HUDEP-2 (cell line): ENCODE results near the gene INPP5D.
A peak's percentile ranks its signal among the peaks of the same experiment; 100 is the strongest.
"Not testable (repeated sequence)": the region's sequence is repeated elsewhere in the genome, so short reads cannot be mapped to it uniquely, and the experiment has no call there.

ENCODE experiments used
- DNase-seq, 76 experiments: peaks; one replicate each; lab custom pipeline; 2025; ENCODE audit not compliant: unreplicated experiment in 76 of 76; lab: John Stamatoyannopoulos, UW

Gene INPP5D

GRCh38 chr2:233051241-233052149, 8.6 kb upstream of the INPP5D start:
- peak in 1 of 76 experiments; percentile 8 for DNase-seq

GRCh38 chr2:233052517-233052916, 7.6 kb upstream of the INPP5D start:
- DNase-seq, result not testable (repeated sequence)

- DNase-seq, result peak in 46 of 76 experiments; percentile 7 to 65 (median 40)
Measured at GRCh38 chr2:233053928-233054784, 6.0 kb upstream of the INPP5D start.

DNA sequence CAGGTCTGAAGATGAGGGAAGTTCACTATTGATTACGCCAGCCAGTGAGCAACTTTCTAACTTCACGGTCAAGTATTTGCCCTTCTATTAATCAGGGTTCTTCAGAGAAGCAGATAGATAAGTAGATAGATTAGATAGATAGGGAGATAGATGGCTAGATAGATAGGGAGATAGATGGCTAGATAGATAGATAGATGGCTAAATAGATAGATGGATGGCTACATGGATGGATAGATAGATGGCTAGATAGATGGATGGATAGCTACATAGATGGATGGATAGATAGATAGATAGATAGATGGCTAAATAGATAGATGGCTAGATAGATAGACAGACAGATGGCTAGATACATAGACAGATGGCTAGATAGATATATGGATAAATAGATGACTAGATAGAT, 4.8 kb upstream of the INPP5D start:
- DNase-seq, result no peak

- no peak for DNase-seq
Measured at GRCh38 chr2:233056961-233057605, 3.1 kb upstream of the INPP5D start.

DNA sequence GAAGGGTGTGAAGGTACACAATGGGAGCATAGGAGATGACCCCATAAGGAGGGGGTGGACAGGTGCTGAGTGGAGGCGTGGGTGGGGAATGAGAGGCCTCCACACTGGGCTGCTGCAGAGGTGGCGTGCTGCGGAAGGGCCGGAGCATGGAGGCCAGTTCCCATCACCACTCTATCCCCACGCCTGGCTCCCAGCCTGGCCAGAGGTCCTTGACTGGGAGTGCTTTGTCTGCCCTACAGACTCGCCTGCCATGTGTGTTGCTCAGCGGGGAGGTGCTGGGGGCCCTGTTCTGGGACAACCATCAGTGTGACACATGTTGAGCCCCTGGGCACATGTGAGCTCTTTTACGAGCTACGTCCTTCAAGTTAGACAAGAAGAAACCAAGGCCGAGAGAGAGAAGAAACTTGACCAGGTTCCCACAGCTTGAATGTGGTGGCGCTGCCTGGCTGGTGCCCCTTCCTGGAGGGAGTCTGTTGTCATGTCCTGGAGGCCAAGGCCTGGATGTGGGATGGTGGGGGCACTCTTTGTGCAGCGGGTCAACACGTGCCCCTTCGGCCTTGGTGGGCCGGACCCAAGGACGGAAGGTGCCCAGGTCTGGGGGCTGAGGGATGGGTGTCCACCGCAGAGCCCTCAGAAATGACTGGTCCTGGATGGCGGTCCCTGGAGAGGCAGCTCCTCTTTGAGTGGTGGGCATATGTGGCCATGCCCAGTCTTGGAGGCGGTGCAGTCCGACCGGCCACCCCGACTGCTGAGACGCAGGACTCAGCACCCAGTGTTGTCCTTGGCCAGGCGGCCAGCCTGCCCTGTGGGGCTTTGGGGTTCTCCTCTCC, 1.2 kb upstream of the INPP5D start:
- no peak for DNase-seq

- peak in 1 of 76 experiments; percentile 20 for DNase-seq
Measured at GRCh38 chr2:233059547-233059796, 670 bp upstream of the INPP5D start.

GRCh38 chr2:233060501-233060979, 398 bp downstream of the INPP5D start:
- peak in 9 of 76 experiments; percentile 16 to 59 (median 48) for DNase-seq

- DNase-seq, result peak in 1 of 76 experiments; percentile 37
Measured at GRCh38 chr2:233060980-233061590, 943 bp downstream of the INPP5D start.

DNA sequence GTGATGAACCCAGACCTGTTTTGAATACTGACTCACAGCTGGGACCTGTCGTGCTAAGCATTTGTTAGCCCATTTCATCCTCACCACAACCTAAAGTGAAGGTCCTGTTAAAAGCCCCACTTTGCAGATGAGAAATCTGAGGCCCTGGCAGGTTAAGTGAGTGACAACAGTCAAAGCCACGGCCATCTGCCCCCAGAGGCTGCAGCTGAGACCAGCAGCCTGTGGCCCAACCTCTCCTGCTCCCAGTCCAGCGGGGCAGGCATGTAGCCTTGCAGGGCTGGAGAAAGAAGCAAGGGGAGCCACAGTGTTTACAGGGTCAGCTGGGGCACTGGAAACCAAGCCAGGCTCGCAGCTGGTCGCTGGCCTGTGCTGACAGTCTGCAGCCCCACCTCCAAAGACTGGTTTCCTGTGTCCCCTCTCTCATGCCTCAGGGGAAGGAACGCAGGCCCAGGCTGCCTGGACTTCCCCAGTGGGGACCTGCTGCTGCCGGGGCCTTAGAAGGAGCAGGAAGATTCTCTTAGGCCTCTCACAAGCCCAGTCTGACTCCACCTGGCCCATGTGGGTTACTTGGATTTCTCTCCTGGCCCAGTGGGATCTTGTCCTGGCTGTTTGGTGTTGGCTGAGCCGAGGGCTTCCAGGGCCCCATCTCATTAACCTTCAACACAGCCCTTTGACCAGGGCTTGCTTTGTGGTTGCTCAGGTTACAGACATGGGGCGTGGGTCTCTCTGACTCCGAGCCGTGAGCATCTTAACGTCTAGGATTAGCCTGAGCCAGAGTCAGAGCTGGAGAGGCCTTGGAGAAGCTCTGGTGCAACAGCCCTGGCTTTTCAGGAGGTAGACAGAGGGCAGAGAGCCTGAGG, 1.7 kb downstream of the INPP5D start:
- DNase-seq, result peak in 58 of 76 experiments; percentile 2 to 70 (median 40)

DNA sequence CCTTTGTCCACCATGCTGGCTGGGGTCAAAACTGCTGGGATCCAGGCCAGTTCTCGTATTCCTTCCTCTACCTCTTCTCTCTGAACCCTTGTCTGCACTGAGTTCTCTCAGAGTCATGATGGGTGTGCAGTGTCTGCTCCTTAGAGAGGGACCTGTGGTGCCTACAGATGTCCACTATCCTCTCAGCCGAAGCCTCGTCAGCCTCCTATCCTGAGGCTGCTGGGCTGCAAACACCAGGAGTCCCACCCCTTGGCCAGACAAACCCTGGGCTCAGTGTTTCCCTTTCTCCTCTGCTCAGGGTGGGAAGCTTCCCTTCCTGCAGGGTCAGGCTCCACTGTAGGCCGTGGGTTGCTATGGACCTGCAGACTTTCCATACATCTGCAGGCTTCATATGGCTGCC, 2.3 kb downstream of the INPP5D start:
- DNase-seq, result peak in 1 of 76 experiments; percentile 29

DNA sequence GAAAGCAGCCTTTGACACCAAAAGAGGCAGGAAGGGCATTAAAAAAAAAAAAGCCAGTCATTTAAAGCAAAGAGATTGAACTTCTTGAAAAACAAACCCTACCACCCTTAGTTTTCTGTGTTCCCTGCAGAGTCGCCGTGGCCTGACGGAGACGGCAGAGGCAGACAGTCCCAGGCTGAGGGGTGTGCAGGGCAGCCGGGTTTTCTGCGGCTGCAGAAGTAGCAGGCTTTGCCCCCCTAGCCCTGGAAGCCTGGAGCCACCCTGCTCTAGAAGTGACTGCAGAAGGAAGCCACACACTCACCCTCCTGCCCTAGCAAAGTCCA, 2.8 kb downstream of the INPP5D start:
- no peak for DNase-seq

GRCh38 chr2:233063269-233063975, 3.3 kb downstream of the INPP5D start:
- DNase-seq, result peak in 28 of 76 experiments; percentile 16 to 56 (median 28)

DNA sequence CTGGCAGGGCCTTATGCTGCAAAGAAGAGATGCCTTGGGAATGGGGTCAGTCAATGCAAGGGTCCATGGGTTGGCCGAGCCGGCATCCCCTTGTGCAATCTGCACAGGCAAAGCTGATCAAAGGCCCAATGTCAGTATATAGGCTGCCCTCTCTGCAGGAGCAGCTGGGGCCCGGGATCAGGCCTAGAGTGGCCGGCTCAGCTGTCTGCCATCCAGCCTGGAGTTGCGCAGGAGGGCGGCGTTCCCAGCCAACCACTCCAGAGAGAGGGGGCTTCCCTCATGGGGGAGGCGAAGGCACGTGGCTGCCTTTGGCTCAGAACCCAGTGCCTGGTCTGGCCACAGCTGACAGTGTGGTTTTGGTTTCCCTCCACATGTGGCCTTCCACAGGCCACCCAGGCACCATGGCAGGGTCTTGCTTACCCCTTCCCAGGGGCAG, 3.9 kb downstream of the INPP5D start:
- no peak for DNase-seq

DNA sequence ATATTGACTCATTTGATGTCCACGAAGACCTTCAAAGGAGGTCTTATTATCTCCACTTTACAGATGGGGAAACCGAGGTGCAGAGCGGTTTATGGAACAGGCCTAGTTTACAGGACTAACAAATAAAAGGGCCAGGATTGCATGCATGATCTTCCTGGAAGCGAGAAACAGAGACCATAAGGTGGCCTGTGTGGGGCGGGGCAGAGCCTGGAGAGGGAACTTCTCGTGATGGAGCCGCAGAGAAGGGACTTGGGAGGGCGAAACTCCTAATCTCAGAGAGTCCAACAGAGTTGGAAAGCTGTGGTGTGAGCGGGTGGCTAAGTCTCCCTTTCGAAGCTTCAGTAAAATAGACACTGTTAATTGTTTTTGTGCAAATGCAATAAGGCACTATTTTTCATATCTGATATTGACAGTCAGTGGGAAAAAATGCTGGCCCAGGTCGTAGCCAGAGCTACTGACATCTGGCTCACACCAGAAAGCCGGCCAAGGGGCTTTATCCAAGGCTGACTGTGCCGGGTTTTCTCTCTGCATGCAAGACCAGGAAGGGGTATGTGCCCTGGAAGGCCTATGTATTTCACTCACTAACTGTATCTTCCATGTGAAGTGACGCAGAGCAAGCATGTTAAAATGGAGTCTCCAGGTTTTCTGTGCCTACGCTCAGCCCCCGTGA, 4.5 kb downstream of the INPP5D start:
- DNase-seq, result no peak

DNA sequence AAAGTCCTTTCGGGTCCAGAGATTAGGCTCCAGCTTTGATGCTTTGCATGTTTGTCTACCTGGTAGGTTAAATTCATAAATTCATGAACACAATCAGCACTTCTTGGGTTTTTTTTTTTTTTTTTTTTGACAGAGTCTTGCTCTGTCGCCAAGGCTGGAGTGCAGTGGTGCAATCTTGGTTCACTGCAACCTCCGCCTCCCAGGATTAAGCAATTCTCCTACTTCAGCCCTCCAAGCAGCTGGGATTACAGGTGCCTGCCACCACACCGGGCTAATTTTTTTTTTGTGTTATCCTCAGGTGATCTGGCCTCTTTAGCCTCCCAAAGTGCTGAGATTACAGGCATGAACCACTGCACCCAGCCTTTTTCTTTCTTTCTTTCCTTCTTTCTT, 5.1 kb downstream of the INPP5D start:
- not testable (repeated sequence) for DNase-seq

DNA sequence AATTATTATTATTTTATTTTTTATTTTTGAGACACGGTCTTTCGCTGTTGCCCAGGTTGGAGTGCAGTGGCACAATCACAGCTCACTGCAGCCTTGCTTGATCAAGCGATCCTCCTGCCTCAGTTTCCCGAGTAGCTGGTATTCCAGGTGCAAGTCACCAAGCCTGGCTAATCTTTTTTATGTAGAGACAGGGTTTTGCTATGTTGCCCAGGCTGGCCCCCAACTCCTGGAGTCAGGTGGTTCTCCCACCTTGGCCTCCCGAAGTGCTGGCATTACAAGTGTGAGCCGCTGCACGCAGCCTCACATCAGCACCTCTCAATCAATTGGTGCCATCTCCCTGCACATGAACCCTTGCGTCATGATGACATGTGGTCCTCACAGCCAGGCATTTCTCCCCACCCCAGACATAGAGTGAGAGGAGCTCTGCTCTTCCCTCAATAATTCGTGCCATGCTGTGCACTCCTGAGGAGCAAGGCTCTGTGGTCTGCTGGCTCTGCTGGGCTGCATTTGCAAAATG, 5.9 kb downstream of the INPP5D start:
- DNase-seq, result no peak
